ENCODE results near the gene PRRX2.

Gene PRRX2

GRCh38 chr9:129703667-129704355 lies 38.4 kb downstream of the PRRX2 start:
- DNase-seq (ENCODE audit: low read depth, low spot score), result peak; percentile 54

- DNase-seq (ENCODE audit: low read depth, low spot score), result no peak
Observed at GRCh38 chr9:129704807-129705206, 39.4 kb downstream of the PRRX2 start.

- DNase-seq (ENCODE audit: low read depth, low spot score), result no peak
Observed at GRCh38 chr9:129708793-129709192, 43.3 kb downstream of the PRRX2 start.

- DNase-seq (ENCODE audit: low read depth, low spot score), result peak; percentile 54
Observed at GRCh38 chr9:129709438-129710168, 44.2 kb downstream of the PRRX2 start.

- DNase-seq (ENCODE audit: low read depth, low spot score), result no peak
Observed at GRCh38 chr9:129710169-129710453, 44.7 kb downstream of the PRRX2 start.

GRCh38 chr9:129712634-129713401 lies 47.4 kb downstream of the PRRX2 start:
- peak; percentile 67 for DNase-seq (ENCODE audit: low read depth, low spot score)

- DNase-seq (ENCODE audit: low read depth, low spot score), result no peak
Observed at GRCh38 chr9:129713402-129713679, 47.9 kb downstream of the PRRX2 start.

- DNase-seq (ENCODE audit: low read depth, low spot score), result no peak
Observed at GRCh38 chr9:129714511-129715061, 49.1 kb downstream of the PRRX2 start.

GRCh38 chr9:129716091-129716490 lies 50.6 kb downstream of the PRRX2 start:
- peak; percentile 38 for DNase-seq (ENCODE audit: low read depth, low spot score)

- no peak for DNase-seq (ENCODE audit: low read depth, low spot score)
Observed at GRCh38 chr9:129717991-129718390, 52.5 kb downstream of the PRRX2 start.

GRCh38 chr9:129718647-129719046 lies 53.2 kb downstream of the PRRX2 start:
- DNase-seq (ENCODE audit: low read depth, low spot score), result no peak

GRCh38 chr9:129719135-129719534 lies 53.7 kb downstream of the PRRX2 start:
- no peak for DNase-seq (ENCODE audit: low read depth, low spot score)

- DNase-seq (ENCODE audit: low read depth, low spot score), result no peak
Observed at GRCh38 chr9:129720181-129720864, 54.9 kb downstream of the PRRX2 start.

GRCh38 chr9:129720865-129721545 lies 55.6 kb downstream of the PRRX2 start:
- no peak for DNase-seq (ENCODE audit: low read depth, low spot score)

- no peak for DNase-seq (ENCODE audit: low read depth, low spot score)
Observed at GRCh38 chr9:129722913-129723312, 57.5 kb downstream of the PRRX2 start.

GRCh38 chr9:129724456-129725190 lies 59.2 kb downstream of the PRRX2 start:
- no peak for DNase-seq (ENCODE audit: low read depth, low spot score)

- DNase-seq (ENCODE audit: low read depth, low spot score), result no peak
Observed at GRCh38 chr9:129725795-129726251, 60.4 kb downstream of the PRRX2 start.

GRCh38 chr9:129726322-129727160 lies 61.1 kb downstream of the PRRX2 start:
- DNase-seq (ENCODE audit: low read depth, low spot score), result peak; percentile 86

- no peak for DNase-seq (ENCODE audit: low read depth, low spot score)
Observed at GRCh38 chr9:129728744-129729143, 63.3 kb downstream of the PRRX2 start.

Measured in astrocyte of the hippocampus (primary cell).